ENCODE measurements around the gene FAM50B. TPM values are rescaled to one million over a fixed set of nuclear protein-coding genes. Genes with fewer than 3 reads are reported as not detected.

Gene FAM50B
- total and polyA plus RNA-seq, 2 donors (not counting 1 experiment from before 2014, with no cell fraction given) = 4.2 to 9.8 TPM

GRCh38 chr6:3816251-3816650 lies 32.9 kb upstream of the FAM50B start:
- Mint-ChIP-seq H3K4me3 (no peak overlapping the region), H3K27me3 (no peaks in the 10 kb centered on the region), H3K27ac (no peak overlapping the region), H3K9me3 (ENCODE audit: insufficient read depth) (no peaks in the 10 kb centered on the region), H3K4me1 (no peaks in the 10 kb centered on the region)
- no peak overlapping the region for H2AFZ ChIP-seq (ENCODE audit: insufficient read depth, low read depth, low read length, poor library complexity, severe bottlenecking)
- TF ChIP-seq, protein P1, sequence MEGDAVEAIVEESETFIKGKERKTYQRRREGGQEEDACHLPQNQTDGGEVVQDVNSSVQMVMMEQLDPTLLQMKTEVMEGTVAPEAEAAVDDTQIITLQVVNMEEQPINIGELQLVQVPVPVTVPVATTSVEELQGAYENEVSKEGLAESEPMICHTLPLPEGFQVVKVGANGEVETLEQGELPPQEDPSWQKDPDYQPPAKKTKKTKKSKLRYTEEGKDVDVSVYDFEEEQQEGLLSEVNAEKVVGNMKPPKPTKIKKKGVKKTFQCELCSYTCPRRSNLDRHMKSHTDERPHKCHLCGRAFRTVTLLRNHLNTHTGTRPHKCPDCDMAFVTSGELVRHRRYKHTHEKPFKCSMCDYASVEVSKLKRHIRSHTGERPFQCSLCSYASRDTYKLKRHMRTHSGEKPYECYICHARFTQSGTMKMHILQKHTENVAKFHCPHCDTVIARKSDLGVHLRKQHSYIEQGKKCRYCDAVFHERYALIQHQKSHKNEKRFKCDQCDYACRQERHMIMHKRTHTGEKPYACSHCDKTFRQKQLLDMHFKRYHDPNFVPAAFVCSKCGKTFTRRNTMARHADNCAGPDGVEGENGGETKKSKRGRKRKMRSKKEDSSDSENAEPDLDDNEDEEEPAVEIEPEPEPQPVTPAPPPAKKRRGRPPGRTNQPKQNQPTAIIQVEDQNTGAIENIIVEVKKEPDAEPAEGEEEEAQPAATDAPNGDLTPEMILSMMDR (IDR thresholded peaks at IDR 0.05) = no peak
- TF ChIP-seq EZH2 (IDR thresholded peaks at IDR 0.05; ENCODE audit: borderline replicate concordance, insufficient read depth, low read depth, low read length, poor library complexity, severe bottlenecking) = no peak
- H4K20me1 ChIP-seq (ENCODE audit: control insufficient read depth, insufficient read depth, low read length, poor library complexity, severe bottlenecking) = no peaks in the 10 kb centered on the region
- no peak overlapping the region for H3K4me3 ChIP-seq (ENCODE audit: control extremely low read depth in 1 of 5, extremely low read depth in 1 of 5, insufficient read depth in 1 of 5, low read depth in 2 of 5, low read length in 4 of 5)
- intact Hi-C loops (cut with micrococcal nuclease) = no loop called here
- H3K9me3 ChIP-seq (ENCODE audit: control extremely low read depth in 1 of 3, control insufficient read depth in 2 of 3, insufficient read depth in 1 of 3, low read length in 2 of 3) = no peaks in the 10 kb centered on the region
- no peak overlapping the region for H3K27ac ChIP-seq (ENCODE audit: low read length in 2 of 2)
- 100% methylated on average over 2 of the region's 2 CpGs for WGBS (ENCODE audit: insufficient coverage)
- no peaks in the 10 kb centered on the region for H3K27me3 ChIP-seq (replicated peaks in 1 of 4; ENCODE audit: control extremely low read depth in 1 of 4, control insufficient read depth in 3 of 4, insufficient read depth in 4 of 4, low read length in 3 of 4)
- H3K9ac ChIP-seq (ENCODE audit: low read length) = no peak overlapping the region
- POLR2A ChIA-PET = no interaction called here
- ATAC-seq (ENCODE audit: low read depth) (no peak), DNase-seq (no peak)
- H3K4me1 ChIP-seq (ENCODE audit: control insufficient read depth in 2 of 2, insufficient read depth in 2 of 2, low read length in 2 of 2) = peaks cover 0 to 4% of the 10 kb centered on the region in 2 donors
- no peaks in the 10 kb centered on the region for H3K36me3 ChIP-seq (replicated peaks in 1 of 2; ENCODE audit: control extremely low read depth in 1 of 2, control insufficient read depth in 1 of 2, extremely low read depth in 1 of 2, insufficient read depth in 2 of 2, low read length in 1 of 2)
- no peak overlapping the region for H3K4me2 ChIP-seq (replicated peaks; ENCODE audit: low read depth, low read length, poor library complexity, severe bottlenecking)
- CTCF ChIA-PET = no interaction called here
- no peaks in the 10 kb centered on the region for H3K79me2 ChIP-seq (ENCODE audit: control insufficient read depth, insufficient read depth, low read length)

DNA sequence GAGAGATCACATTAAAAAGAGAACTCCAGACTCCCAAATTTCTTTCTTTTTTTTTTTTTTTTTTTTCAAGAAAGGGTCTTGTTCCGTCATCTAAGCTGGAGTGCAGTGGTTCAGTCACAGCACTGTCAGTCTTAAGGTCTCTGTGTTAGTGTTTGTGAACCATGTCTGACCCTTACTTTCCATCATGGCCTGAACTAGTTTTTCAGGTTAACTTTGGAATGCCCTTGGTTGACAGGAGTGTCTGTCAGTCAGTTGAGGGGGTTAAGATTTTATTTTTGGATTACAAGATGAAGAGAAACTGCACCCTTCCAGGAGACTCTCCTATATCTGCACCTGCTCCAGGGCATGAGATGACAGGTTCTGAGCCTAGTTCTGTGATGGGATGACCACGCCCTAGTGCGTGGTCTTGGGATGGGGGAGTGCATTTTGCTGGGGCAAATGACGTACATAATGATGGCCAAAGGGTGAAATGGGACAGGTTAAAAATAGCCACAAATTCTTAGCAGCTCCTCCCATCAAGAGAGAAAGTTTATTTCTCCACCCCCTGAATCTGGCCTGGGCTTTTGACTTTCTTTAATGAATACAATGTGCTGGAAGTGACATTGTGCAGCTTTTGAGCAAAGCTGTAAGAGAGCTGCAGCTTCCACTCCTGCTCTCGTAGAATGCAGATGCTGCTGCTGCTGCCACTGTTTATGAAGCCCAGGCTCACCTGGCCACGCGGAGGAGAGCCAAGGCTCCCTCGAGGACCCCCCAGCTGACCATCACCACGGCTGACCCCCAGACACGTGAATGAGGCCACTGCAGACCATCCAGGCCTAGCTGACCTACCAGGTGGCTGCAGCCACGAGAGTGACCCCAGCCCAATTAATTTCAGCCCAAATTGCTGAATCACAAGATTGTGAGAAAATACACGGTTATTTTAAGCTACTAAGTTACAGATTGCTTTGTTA lies 29.7 kb upstream of the FAM50B start:
- no peak for DNase-seq
- H3K27ac ChIP-seq (ENCODE audit: low read length in 2 of 2) = no peak overlapping the region
- CTCF ChIA-PET = interaction anchor here (0.7 kb wide), 1 partner anchor 71 kb away, joined by 3 read pairs; no protein-coding TSS in a partner anchor
- no peak overlapping the region for H3K4me2 ChIP-seq (replicated peaks; ENCODE audit: low read depth, low read length, poor library complexity, severe bottlenecking)
- H3K4me1 Mint-ChIP-seq = no peaks in the 10 kb centered on the region
- no peaks in the 10 kb centered on the region for H3K9me3 ChIP-seq (ENCODE audit: control extremely low read depth in 1 of 3, control insufficient read depth in 2 of 3, insufficient read depth in 1 of 3, low read length in 2 of 3)
- no peak for ATAC-seq (ENCODE audit: low read depth)
- TF ChIP-seq, protein P1 (IDR thresholded peaks at IDR 0.05) = no peak
- no peak for TF ChIP-seq EZH2 (IDR thresholded peaks at IDR 0.05; ENCODE audit: borderline replicate concordance, insufficient read depth, low read depth, low read length, poor library complexity, severe bottlenecking)
- no peak overlapping the region for H3K27ac Mint-ChIP-seq
- H3K9me3 Mint-ChIP-seq (ENCODE audit: insufficient read depth) = no peaks in the 10 kb centered on the region
- H3K4me3 Mint-ChIP-seq = no peak overlapping the region
- POLR2A ChIA-PET = no interaction called here
- H4K20me1 ChIP-seq (ENCODE audit: control insufficient read depth, insufficient read depth, low read length, poor library complexity, severe bottlenecking) = no peaks in the 10 kb centered on the region
- no peak overlapping the region for H3K4me3 ChIP-seq (ENCODE audit: control extremely low read depth in 1 of 5, extremely low read depth in 1 of 5, insufficient read depth in 1 of 5, low read depth in 2 of 5, low read length in 4 of 5)
- no peaks in the 10 kb centered on the region for H3K4me1 ChIP-seq (ENCODE audit: control insufficient read depth in 2 of 2, insufficient read depth in 2 of 2, low read length in 2 of 2)
- H2AFZ ChIP-seq (ENCODE audit: insufficient read depth, low read depth, low read length, poor library complexity, severe bottlenecking) = no peak overlapping the region
- no peaks in the 10 kb centered on the region for H3K79me2 ChIP-seq (ENCODE audit: control insufficient read depth, insufficient read depth, low read length)
- H3K27me3 ChIP-seq (replicated peaks in 1 of 4; ENCODE audit: control extremely low read depth in 1 of 4, control insufficient read depth in 3 of 4, insufficient read depth in 4 of 4, low read length in 3 of 4) = no peaks in the 10 kb centered on the region
- H3K9ac ChIP-seq (ENCODE audit: low read length) = no peak overlapping the region
- no peaks in the 10 kb centered on the region for H3K36me3 ChIP-seq (replicated peaks in 1 of 2; ENCODE audit: control extremely low read depth in 1 of 2, control insufficient read depth in 1 of 2, extremely low read depth in 1 of 2, insufficient read depth in 2 of 2, low read length in 1 of 2)
- WGBS (ENCODE audit: insufficient coverage) = 94% methylated on average over 7 of the region's 12 CpGs
- H3K27me3 Mint-ChIP-seq = no peaks in the 10 kb centered on the region
- intact Hi-C loops (cut with micrococcal nuclease) = no loop called here

Measured in B cell (primary cell).